GM19455 (cell line): ENCODE data around the gene HAGHL.
"Not testable (repeated sequence)": the region's sequence is repeated elsewhere in the genome, so short reads cannot be mapped to it uniquely, and the experiment has no call there.

Experiments
- ATAC-seq: cut with Tn5 transposase; IDR thresholded peaks from one replicate; pipeline ENCODE4 v1.9.1; 2021; ENCODE audit not compliant: unreplicated experiment

The HAGHL gene

GRCh38 chr16:706189-707061 is 20.5 kb upstream of the HAGHL start:
- no peak for ATAC-seq

DNA sequence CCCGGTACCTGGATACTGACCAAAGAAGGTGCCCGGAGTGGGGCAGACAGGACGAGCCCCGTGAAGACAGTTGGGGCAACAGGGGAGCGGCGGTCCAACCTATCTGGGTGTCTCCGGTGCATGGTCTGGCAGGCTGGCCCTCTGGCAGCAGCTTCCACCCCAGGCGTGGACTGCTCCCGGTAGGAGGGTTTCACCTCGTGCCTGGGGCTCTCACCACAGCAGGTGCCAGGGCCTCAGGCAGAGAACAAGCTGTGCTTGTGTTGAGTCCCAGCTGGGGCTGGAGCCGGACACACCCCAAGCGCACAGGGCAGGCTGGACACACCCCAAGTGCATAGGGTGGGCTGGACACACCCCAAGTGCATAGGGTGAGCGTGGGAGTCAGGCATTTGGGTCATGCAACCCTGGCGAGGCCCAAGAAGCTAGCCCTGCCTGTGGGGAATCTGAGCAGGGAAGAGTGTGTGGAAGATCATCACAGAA is 19.8 kb upstream of the HAGHL start:
- ATAC-seq = no peak

DNA sequence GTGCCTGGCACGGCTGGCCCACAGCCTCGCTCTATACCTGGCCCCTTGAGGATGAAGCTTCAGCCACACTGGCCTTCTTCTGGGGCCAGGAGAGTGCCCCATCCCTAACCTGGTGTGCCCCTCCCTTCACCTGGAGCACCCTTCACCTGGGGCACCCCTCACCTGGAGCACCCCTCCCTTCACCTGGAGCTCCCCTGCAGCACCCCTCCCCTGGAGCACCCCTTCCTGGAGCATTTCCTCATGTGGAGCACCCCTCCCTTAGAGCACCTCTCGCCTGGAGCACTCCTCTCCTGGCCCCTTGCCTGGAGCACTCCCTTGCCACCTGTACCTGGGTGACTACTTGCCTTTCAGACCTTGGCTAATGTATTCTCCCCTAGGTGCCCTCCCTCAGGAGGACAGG is 18.9 kb upstream of the HAGHL start:
- no peak for ATAC-seq

GRCh38 chr16:708959-709358 is 17.9 kb upstream of the HAGHL start:
- no peak for ATAC-seq

GRCh38 chr16:709566-710499 is 17.1 kb upstream of the HAGHL start:
- ATAC-seq = no peak

DNA sequence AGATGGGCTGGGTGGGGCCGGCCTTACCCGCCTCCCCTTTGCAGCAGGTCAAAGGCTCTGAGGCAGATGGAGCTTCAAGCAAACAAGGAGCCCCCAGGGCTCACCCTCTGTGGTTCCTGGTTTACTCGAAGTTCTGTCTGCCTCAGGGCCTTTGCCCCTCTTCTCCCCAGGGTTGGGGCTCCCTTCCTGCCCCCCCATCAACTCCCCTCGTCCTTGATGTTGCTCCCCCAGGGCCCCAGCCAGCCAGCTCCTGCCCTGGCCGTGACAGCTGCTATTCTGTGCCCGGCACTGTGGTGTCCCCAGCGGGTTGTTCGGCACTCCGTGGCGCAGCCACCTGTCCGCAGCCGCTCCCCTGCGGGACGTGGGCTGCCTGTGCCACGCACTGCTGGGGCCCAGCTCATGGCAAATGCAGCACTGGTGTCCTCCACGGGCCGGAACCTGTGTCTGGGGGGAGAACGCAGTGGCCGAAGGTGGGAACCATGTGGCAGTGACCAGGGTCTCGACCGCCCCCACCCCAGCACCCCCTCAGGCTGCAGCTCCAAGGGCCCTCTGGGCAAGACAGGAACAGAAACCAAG is 16.3 kb upstream of the HAGHL start:
- ATAC-seq = no peak

DNA sequence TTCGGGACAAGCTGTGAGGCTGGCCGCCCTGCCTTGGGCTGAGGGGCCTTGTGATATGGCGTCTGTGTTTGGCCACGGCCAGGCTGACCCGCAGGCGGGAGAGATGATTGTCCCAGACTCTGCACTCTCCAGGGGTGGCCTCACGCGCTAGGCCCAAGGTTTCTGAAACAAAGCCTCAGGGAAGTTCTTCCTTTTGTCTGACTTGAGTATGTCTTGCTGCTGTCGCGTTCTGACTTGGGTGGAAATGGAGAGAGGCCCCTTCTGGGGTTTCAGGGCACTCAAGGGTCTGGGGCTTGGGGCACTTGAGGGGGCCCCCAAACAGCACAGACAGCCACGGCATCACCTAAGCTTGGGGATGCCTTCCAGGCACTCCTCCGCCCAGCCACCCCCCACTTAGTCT is 15.8 kb upstream of the HAGHL start:
- no peak for ATAC-seq

GRCh38 chr16:711548-712320 is 15.2 kb upstream of the HAGHL start:
- ATAC-seq = no peak

GRCh38 chr16:712740-713250 is 14.1 kb upstream of the HAGHL start:
- not testable (repeated sequence) for ATAC-seq

DNA sequence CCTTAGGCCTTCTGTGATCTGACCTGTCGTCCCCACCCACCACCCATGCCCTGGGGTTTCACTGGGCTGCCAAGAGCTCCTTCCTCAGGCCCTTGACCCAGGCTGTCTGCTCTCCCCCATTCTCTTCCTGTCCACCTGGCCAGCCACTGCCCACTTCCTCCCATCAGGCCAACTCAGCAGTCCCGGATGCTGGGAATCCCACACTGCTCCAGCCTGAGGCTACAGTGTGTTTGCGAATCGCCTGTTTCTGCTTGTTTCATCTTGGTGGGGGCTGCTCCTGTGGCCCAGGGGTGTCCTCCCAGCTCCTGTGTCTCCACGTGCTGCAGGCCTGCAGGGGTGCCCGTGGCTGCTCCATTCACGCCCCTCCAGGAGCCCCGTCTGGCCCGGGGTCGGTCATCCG is 12.8 kb upstream of the HAGHL start:
- no peak for ATAC-seq

DNA sequence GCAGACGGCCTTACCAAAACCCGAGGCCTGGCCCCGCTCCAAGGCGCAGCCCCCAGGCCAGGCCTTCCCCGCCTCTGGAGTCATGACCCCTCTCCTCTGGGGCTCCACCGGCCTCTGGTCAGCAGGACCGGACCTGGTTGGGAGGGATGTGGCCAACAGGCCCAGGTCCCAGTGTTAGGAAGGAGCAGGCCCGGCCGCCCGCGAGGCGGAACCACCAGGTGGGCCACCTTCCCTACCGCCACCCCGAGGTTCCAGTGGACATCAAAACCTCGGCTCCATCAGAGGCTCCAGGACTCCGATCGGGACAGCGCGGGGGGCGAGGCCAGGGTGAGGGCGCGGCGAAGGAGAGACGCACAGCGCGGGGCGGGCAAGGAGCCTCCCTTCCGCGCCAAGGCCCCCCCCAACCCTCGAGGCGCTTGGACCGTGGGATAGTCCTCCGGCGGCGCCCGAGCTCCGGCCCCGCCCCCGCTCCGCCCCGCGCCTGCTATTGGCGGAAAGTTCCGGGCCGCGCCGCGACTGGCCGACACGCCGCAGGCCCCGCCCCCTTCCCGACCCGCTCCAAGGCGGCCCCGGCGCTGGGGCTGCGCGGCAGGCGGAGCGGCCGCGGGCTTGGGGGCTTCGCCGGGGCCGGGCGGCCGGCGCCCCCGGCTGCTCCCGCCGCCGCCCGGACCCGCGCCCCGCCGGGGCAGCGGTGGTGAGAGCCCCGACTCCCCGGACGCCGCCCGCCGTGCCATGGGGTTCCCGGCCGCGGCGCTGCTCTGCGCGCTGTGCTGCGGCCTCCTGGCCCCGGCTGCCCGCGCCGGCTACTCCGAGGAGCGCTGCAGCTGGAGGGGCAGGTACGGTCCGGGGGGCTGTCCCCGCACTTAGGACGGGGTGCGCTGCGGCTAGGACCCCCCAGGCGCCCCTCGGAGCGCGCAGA is 12.1 kb upstream of the HAGHL start, which contains the start of gene METRN:
TSS of gene METRN (plus strand) at position 561 of the 919 bp plus-strand sequence. CDS start at position 733, 172 bp downstream.
- ATAC-seq = no peak

DNA sequence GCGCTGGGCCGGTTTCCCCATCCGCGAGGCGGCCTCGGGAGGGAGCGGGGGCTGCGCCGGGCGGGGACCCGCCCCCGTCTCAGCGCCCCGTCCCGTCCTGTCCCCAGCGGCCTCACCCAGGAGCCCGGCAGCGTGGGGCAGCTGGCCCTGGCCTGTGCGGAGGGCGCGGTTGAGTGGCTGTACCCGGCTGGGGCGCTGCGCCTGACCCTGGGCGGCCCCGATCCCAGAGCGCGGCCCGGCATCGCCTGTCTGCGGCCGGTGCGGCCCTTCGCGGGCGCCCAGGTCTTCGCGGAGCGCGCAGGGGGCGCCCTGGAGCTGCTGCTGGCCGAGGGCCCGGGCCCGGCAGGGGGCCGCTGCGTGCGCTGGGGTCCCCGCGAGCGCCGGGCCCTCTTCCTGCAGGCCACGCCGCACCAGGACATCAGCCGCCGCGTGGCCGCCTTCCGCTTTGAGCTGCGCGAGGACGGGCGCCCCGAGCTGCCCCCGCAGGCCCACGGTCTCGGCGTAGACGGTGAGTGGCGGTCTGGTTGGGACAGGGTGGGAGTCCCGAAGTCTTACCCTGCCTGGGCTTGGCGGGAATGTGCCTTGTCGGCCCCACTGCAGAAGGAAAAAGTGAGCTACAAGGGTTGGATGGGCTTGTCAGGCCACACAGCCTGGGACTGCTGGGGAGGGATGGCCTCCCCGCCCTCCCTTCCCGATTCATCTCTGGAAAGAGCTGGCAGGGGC is 11.3 kb upstream of the HAGHL start:
- ATAC-seq = no peak

DNA sequence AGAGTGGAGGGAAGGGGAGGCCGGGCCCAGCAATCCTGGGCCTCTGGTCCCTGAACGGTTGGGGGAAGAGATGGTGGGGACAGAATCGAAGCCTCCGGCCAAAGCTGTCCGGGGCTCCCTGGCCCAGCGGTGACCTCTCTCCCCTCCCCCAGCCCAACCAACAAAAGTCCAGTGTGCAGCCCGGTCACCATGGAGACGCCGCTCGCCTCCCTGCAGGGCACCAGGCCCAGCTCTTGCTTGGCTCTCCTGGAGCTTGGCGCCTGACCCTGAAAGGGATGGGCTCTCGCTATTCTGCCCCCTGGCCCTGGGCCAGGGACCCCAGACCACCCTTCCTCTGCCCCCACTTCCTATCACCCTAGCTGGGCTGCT is 10.7 kb upstream of the HAGHL start:
- no peak for ATAC-seq

GRCh38 chr16:716768-717325 is 10.1 kb upstream of the HAGHL start:
- ATAC-seq = no peak

- no peak for ATAC-seq
These were observed 9.3 kb upstream of the HAGHL start for GRCh38 chr16:717450-718245.

DNA sequence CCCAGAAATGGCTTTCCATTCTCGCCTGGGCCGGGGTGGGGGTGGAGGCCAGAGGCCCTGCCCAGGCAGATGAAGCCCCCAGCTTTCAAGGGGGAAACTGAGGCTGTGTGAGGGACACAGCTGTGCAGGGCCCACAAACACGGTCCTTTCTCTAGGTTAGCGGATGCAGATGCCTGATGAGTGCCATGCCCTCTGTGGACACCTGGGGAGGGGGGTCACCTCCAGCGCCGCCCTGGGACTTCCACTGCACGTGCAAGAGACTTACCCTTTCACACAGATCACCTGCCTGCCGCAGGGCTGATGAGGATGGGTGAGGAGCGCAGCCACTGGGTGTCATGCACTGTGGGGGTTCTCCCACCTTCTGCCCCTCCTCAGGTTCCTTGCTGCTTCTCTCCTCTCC is 8.5 kb upstream of the HAGHL start:
- ATAC-seq = no peak

DNA sequence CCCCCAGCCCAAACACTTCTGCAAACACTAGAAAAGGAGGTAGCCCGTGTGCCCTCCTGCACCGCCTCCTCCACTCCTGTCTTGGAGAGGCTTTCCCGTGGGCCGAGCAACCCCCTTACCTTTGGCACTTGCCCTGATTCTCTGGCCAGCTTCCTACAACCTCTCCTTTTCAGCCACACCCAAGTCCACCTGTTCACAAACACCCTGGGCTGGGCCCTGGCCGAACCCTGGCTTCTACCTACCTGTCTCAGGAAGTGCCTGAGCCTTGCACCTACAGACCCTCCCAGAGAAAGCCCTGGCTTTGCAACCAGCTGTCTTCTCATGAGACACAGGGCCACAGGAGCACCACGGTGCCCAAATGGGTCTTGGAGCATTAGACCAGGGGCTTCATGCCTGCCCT is 8.0 kb upstream of the HAGHL start:
- ATAC-seq = no peak
